Stimulated activated CD8-positive, alpha-beta memory T cell treated with anti-CD3 and anti-CD28 coated beads, Interleukin-12 subunit alpha, Interleukin-12 subunit beta, amount 100 ng/mL, for 1 hour (primary cell): ENCODE measurements around the gene ZBTB37.
"Not testable (repeated sequence)": the region's sequence is repeated elsewhere in the genome, so short reads cannot be mapped to it uniquely, and the experiment has no call there.

Experiments used
- DNase-seq: peaks from one replicate; pipeline ENCODE4 v3.0.0-alpha.2; 2020; ENCODE audit warnings: low read depth

Gene ZBTB37

GRCh38 chr1:173865468-173866164 lies 2.6 kb upstream of the ZBTB37 start:
- no peak for DNase-seq

DNA sequence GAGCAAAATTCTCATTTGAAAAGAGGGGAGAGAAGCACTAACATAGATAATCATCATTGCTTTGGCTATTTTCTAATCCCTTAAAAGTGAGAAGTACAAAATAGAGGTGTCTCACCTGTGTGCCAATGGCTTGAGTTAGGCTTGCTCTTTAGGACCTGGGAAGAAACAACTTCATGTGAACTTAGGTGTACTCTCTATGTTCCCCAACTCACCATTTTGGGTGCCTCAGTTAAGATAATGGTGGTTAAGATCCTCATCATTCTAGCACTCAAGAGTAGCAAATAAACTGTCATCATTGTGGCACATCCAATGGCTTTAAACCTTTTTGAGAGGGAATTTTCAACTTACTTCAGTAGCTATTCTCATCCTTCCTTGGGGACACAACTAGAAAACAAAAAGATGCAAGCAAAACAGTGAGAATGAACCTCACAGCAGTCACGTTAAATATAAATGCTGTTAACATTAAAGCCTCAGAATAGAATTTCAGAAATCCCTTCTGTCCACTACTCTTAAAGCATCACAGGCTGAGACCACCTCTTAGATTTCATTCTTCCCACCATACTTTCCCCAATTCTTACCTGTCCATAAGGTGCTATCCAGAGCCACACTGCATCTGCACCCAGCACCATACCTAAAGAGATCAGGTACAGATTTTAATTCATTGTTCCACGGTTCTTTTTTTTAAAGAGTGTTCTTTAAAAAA lies 1.6 kb upstream of the ZBTB37 start:
- DNase-seq = no peak

- peak; percentile 29 for DNase-seq
These were observed 933 bp upstream of the ZBTB37 start for GRCh38 chr1:173867141-173867752.

DNA sequence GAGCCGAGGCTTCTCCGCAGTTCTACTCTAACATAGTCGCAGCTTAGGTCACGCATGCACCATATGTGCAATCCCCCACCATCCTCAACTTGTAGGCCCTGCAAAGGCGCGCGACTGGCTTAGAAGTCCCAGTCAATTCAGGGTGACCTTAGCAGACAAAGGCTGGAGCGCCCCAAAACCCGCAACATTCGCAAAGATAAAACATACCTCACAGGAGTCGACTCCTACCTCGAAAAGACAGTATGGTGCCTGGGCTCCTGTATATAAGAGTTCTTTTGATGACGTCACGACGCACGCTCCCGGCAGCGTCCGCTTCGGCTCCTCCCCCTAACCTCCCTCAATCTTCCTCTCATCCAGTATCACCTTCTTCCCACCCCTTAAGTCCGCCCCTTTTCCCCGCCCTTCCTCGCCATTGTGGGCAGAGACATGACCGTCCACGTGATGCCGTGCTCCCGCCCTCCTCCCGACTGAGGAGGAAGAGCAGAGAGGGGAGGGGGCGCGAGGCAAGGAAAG lies 371 bp upstream of the ZBTB37 start, which contains the start of gene GAS5:
Gene GAS5 (minus strand): TSS at position 237 of the 513 bp plus-strand sequence.
- DNase-seq = peak; percentile 97

GRCh38 chr1:173869021-173869359 lies 810 bp downstream of the ZBTB37 start:
- DNase-seq = no peak

DNA sequence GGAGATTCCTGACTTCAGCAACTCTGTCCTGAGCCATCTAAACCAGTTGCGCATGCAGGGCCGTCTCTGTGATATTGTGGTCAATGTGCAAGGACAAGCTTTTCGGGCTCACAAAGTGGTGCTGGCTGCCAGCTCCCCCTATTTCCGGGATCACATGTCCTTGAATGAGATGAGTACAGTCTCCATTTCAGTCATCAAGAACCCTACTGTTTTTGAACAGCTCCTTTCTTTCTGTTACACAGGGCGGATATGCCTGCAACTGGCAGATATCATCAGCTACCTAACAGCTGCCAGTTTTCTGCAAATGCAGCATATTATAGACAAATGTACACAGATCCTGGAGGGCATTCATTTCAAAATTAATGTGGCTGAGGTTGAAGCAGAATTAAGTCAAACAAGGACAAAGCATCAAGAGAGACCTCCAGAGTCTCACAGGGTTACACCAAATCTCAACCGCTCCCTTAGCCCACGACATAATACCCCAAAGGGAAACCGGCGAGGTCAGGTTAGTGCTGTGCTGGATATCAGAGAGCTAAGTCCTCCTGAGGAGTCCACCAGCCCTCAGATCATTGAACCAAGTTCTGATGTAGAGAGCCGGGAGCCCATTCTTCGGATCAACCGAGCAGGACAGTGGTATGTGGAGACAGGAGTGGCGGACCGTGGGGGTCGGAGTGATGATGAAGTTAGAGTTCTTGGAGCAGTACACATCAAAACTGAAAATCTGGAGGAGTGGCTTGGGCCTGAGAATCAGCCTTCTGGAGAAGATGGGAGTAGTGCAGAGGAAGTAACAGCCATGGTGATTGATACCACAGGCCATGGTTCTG lies 2.3 kb downstream of the ZBTB37 start:
- DNase-seq = no peak

DNA sequence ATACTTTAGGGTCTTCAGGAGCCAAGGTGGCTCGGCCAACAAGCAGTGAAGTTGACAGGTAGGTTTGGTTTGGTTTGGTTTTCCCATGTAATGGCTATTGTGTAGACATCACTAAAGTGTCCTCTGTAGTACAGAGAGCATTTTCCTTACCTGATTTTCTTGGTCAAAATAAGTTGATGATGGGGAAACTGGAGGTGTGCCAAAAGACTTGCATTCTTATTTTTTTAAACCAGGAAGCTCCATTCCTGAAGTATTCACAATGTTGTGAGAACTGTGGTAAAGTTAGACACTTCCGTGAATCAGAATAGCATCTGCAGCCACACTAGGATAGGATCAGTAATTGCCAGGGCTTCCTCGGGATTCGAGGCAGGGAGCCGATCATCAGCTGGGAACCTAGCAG lies 2.9 kb downstream of the ZBTB37 start:
- no peak for DNase-seq

DNA sequence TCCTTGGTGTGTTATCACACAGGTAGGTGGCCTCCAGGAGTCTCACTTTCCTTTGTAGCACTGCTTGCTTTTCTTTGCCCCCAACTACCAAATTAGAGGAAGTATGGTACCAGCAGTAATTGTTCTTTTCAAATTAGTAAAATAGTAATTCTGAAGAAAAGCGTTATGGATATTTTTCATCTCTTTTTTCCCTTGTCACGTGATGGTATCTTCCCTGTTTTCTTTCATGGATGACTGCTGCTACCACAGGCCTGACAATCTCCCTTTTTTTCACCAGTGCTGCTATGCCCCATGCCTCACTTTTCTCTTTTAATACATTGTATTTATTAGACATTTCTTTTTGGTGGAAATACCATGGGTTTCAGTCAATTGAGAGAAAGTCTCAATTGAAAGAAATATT lies 3.3 kb downstream of the ZBTB37 start:
- DNase-seq = no peak

DNA sequence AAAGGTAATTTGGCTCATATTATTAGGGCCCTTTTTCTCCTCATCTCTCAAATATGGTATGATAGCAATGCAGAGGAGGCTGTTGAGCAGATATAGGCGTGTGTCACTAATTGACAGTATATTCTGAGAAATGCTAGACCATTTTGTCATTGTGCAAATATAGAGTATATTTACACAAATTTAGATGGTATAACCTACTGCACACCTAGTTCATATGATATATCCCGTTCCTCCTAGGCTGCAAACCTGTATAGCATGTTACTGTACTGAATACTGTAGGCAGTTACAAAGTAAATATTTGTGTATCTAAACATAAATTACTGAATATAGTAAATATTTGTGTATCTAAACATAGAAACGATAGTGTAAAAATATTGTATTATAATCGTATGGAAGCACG lies 8.6 kb downstream of the ZBTB37 start:
- DNase-seq = no peak

DNA sequence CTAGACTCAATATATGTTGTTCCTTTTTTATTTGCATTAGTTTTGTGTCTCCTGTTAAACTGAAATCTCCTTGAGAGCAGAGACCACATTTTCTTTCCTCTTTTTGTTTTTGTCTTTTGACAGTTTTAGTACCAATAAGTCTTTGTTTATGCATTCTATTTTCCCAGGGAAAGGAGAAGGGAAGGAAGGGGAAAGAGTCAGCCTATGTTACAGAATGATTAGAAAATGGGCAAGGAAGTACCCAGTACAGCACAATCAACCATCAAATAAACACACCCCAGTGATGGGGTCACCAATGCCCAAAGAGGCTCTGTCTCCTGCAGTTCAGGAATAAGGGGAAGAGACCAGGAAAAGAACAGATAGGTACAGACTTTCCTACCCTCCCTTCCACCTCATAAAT lies 10.1 kb downstream of the ZBTB37 start:
- no peak for DNase-seq

- not testable (repeated sequence) for DNase-seq
These were observed 12.9 kb downstream of the ZBTB37 start for GRCh38 chr1:173881117-173881516.

DNA sequence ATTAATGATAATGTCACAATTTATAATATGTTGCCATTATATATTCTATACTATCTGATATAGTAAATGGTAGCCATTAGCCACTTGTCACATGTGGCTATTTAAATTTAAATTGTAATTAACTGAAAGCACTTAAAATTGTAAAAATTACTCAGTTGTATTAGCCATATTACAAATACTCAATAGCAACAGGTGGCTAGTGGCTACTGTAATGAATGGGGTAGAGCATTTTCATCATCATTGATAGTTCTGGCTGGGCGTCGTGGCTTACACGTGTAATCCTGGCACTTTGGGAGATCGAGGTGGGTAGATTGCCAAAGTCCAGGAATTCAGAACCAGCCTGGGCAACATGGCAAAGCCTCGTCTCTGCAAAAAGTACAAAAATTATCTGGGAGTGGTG lies 16.5 kb downstream of the ZBTB37 start:
- DNase-seq = no peak

DNA sequence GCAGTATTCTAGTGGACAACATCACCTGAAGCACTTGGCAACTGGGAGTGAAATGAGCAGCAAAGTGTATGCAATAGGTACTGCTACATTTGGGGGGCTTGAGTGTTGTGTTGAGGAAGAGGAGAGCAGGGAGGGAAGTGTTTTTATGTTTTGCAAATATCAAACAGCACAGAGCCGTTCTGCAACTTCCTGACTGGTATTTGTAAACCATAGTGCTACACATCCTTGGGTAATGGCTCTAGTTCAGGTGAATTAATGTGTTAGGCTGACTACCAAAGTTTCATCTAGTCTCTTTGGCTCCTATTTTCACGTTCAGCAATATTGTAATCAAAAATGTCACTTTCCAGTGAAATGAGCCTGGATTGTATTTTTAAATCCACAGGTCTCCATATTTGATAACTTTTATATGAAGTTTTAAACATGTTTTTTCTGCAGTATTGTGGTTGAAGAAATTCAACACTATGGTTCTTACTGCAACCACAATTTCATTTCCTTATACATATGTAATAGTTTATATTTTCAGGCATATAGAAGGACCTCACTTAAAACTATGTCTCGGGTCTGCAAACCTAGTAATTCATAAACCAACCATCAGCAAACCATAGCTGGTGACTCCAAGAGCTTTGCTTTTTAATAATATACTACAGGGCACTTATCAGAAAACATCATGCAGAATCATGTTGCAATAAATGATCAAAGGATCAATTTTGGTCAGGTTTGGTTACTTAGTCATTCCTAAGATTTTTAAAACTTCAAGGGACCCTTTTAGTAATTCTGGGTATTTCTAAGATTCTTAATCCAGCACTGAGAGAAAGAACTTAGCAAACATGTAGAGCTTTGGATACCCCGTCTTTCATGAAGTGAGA lies 18.8 kb downstream of the ZBTB37 start:
- DNase-seq = no peak

GRCh38 chr1:173887627-173888026 lies 19.4 kb downstream of the ZBTB37 start:
- no peak for DNase-seq

DNA sequence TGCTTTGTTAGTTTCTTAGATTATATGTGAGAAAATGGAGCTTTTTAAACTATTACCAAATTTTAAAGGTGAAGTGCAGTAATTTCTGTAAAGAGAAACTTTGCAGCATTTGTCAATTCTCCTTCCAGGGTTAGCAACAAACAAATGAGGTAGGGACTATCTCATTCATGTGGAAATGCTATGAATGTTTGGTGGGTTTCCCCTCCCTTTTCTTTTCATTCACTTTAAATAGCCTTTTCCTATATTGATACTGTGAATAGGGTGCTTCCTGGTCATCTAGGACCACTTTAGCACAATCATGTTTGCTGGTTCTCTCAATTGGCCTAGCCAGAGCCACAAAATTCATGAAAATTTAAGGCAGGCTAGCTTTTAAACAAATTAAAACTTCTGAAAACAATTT lies 20.6 kb downstream of the ZBTB37 start:
- no peak for DNase-seq

- DNase-seq = no peak
These were observed 21.7 kb downstream of the ZBTB37 start for GRCh38 chr1:173889885-173890284.

DNA sequence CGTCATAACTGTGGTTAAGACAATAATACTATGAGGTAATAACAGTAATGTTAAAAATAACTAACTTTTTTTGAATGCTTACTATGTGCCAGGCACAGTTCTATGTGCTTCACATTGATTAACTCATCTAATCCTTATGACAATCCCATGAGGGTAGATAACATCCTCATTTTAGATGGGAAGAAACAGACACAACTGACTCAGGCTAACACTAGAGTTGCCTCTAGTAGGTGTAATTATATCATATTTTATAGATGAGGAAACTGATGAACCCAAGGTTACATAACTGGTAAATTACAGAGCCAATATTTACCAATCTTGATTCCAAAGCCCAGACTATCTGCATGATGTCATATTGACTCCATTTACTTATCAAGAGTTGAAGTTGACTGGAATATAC lies 25.4 kb downstream of the ZBTB37 start:
- DNase-seq = no peak

DNA sequence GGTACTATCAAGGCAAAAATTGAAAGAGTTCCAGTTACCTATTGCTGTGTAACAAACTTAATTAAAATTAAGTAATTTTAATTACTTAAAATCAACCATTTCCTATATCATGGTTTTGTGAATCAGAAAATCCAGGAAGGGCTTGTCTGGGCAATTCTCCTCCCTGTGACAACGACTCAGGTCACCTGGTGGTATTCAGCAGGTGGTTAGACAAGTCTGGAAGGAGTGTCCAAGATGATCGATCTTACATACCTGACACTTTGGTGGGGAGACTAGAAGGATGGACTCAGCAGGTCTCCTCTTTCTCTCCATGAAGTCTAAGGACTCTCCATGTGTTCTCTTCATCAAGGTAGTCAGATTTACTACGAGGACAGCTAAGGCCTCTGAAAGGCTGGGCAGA lies 26.0 kb downstream of the ZBTB37 start:
- no peak for DNase-seq

DNA sequence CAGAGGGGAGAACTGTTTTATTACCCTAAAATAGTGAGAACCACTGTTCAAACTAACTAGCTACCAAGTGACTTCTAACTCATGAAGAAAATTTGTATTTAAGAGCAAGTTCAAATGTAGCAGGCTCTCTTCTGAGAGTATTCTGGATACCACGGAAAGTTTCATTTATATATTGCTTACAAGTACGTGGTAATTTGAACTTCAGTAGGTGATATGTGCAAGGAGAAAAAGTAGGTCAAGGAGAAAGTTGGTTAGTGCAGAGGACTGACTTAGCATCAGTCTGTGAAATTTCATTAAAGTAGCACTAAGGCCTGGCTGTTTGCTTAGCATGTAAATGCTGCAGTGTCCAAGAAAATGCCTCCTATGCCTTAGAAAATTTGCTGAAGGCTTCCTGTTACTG lies 32.2 kb downstream of the ZBTB37 start:
- no peak for DNase-seq

- DNase-seq = no peak
These were observed 32.8 kb downstream of the ZBTB37 start for GRCh38 chr1:173900992-173901391.

GRCh38 chr1:173903827-173904531 lies 35.8 kb downstream of the ZBTB37 start:
- DNase-seq = no peak
